RCC 7860 (cell line): ENCODE results near the gene SLC12A6.
"Not testable (repeated sequence)": the region's sequence is repeated elsewhere in the genome, so short reads cannot be mapped to it uniquely, and the experiment has no call there.

Source experiments
- DNase-seq: peaks from one replicate; pipeline ENCODE4 v3.0.0-alpha.2; 2015; ENCODE audit warnings: low spot score
- FAIRE-seq: peaks from 2 replicates; lab custom pipeline; 2012; peaks lifted over from hg19 to GRCh38; lab: Jason Lieb, UNC

The SLC12A6 gene

DNA sequence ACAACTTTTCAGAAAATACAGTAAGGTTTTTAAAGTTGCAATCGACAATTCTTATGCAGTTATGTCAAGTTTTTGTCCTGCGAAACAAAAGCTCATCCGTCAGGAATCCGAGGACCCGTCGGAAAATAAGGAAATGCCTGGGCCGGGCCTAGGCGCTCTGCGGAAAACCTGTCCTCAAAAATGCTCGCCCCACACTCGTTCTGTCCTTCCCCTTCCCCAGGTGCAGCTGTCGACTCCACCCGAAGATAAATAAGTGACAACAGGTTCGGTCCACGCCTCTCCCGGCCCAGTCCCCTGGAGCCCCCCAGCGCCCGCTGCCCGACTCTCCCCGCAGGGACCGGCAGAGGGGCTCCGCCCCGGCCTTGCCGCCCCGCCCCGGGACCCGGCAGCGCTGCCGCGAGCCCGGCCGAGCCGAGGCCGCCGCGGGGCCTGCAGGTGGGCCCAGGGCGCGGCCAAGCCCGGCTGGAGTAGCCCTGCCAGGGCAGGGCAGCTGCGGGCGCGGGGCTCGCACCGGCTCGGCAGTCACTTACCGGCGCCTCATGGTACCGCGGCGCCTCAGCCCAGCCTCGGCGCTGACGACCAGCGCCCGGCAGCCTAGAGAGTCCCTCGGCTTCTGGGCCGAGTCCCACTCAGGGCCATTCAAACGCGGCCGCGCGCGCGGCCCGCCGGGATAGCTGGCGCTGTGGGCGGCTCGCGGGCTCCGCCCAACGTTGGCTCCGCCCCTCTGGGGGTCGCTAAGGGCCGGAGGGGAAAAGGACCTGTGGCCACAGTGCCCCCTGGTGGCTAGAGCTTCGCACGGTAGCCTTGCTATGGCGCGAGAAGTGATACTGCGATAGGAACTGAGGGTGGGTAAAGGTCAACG, 127.9 kb downstream of the SLC12A6 start, which contains the start of gene KATNBL1:
TSS of gene KATNBL1 (minus strand) at position 676 of the 862 bp plus-strand sequence. CDS start 46,420 bp downstream, outside the sequence.
- DNase-seq (peak; percentile 79), FAIRE-seq (peak; percentile 37)

DNA sequence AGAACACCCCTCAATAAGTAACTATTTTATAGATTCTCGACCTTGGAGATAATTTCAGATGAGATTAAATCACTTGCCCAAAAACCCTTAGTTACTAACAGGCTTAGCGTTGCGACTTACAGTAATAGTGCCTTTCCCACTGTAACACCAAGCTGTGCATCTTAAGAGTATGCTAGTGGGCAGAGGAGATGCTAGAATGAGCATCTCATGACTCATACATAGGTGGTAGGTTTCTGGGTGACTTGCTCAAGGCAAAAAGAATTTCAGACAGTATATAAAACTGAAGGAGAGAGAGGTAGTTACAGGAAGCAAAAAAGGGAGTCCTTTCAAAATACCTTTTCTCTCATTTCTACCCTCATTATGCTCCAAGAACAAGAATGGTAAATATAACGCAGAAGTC, 131.6 kb downstream of the SLC12A6 start:
- DNase-seq: peak; percentile 49
- FAIRE-seq: peak; percentile 45

DNA sequence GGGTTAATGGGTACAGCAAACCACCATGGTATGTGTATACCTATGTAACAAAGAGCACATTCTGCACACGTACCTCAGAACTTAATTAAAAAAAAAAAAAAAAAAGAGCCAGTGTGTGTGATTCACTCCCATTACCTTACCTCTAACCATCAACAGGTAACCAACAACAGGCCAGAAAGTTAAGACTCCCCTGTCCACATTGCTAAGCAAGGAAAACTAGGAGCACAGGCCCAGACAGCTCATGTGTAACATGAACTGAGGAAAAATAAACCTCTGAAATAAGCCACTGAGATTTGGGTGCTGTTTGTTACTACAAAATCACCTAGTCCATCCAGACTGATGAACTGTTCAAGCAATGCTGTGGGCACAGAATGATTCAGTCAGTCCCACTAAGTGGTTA, 133.6 kb downstream of the SLC12A6 start:
- FAIRE-seq (no peak), DNase-seq (no peak)

DNA sequence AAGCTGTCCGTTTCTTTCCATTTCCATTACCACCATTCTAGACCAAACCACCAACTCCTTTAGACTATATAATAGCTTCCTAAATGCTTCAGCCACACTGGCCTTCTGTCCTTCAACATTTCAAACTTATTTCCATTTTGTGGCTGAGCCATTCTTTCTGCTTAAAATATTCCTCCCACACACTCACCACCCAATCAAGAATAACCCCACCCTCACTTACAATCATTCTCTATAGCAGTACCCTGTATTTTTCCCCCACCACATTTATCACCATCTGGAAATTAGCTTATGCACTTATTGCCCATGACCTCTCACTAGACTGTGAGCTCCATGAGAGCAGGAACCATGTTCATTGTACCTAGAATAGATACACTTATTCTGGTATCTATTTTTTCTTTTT, 134.3 kb downstream of the SLC12A6 start:
- FAIRE-seq (no peak), DNase-seq (no peak)

DNA sequence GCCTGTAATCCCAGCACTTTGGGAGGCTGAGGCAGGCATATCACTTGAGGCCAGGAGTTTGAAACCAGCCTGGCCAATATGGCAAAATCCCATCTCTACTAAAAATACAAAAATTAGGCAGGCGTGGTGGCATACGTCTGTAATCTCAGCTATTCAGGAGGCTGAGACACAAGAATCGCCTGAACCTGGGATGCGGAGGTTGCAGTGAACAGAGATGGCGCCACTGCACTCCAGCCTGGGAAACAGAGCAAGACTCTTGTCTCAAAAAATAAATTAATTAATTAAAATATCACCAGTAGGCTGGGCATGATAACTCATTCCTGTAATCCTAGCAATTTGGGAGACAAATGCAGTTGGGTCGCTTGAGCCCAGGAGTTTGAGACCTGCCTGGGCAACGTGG, 144.3 kb downstream of the SLC12A6 start:
- DNase-seq, FAIRE-seq: not testable (repeated sequence)

DNA sequence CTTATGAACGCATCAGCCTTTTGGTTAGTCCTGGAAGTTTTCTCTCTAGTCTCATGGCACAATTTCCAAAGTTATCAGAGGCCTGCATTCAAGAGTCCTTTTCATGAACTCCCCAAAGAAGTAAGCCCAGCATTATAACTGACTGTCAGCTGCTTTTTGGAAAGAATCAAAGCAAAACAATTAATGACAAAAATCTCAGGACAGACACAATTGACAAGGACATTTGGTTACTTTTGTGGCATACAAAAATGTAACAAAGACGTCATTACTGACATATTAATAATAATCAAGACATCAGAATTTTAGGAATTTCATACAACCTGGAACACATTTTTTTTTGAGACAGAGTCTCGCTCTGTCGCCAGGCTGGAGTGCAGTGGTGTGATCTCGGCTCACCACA, 148.9 kb downstream of the SLC12A6 start:
- FAIRE-seq (no peak), DNase-seq (no peak)

DNA sequence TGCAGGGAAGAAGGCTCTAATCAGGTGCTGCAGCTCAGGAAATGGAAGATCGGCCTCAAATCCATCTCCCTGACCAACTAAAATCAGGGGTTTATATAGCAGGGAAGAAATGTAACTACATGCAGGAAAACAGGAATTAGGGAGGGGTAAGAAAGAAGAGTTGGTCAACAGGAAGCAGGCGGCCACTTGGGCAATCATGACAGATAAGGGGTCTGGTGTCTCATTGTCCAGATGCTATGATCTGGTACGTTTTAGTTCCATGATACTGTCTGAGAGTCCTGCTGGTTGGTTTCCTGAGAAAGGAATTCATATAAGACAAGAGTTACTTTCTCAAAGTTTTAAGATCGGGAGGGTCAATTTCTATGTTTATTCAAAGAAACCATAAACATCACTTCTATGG, 151.9 kb downstream of the SLC12A6 start:
- DNase-seq: no peak

DNA sequence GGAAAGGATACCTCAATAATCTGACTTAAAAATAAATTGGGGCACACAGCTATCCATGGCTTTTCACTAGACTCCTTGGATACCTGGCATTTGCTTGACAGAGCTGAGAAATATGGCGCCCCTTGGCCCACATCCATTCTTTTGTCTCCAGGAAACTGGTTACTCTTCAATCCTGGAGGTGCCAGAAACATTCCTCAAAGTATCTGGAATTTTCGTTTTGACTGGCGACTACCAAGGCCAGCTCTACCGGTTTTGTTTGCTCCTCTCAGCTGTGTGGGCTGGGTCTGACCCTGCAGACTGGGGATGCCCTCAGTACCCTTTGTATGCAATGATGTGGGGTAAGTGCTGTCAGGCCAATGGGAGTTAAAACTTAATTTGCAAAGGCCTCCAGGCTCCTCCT, 154.6 kb downstream of the SLC12A6 start:
- no peak for FAIRE-seq
- no peak for DNase-seq

More for the DNA sequence above, 151.9 kb downstream of the SLC12A6 start:
- FAIRE-seq: no peak
